Measurements from ENCODE around the gene PNPLA7. TPM values are rescaled to one million over a fixed set of nuclear protein-coding genes. Genes with fewer than 3 reads are reported as not detected.

The PNPLA7 gene
- total RNA-seq, 1 experiment from 2014 or later, result 0.17 TPM

- DNase-seq (ENCODE audit: low read depth), result no peak
Measured at GRCh38 chr9:137497921-137498719, 52.1 kb downstream of the PNPLA7 start.

GRCh38 chr9:137496601-137497375, 53.4 kb downstream of the PNPLA7 start:
- DNase-seq (ENCODE audit: low read depth), result no peak

- DNase-seq (ENCODE audit: low read depth), result no peak
Measured at GRCh38 chr9:137494550-137495351, 55.5 kb downstream of the PNPLA7 start.

- no peak for DNase-seq (ENCODE audit: low read depth)
Measured at GRCh38 chr9:137494104-137494544, 56.1 kb downstream of the PNPLA7 start.

- DNase-seq (ENCODE audit: low read depth), result no peak
Measured at GRCh38 chr9:137493364-137494103, 56.7 kb downstream of the PNPLA7 start.

- DNase-seq (ENCODE audit: low read depth), result peak; percentile 9
Measured at GRCh38 chr9:137492464-137493363, 57.5 kb downstream of the PNPLA7 start.

- no peak for DNase-seq (ENCODE audit: low read depth)
Measured at GRCh38 chr9:137491735-137492432, 58.3 kb downstream of the PNPLA7 start.

GRCh38 chr9:137490532-137491186, 59.5 kb downstream of the PNPLA7 start:
- no peak for DNase-seq (ENCODE audit: low read depth)

- no peak for DNase-seq (ENCODE audit: low read depth)
Measured at GRCh38 chr9:137488906-137489305, 61.3 kb downstream of the PNPLA7 start.

GRCh38 chr9:137488327-137488653, 61.9 kb downstream of the PNPLA7 start:
- no peak for DNase-seq (ENCODE audit: low read depth)

GRCh38 chr9:137487454-137488326, 62.5 kb downstream of the PNPLA7 start:
- no peak for DNase-seq (ENCODE audit: low read depth)

GRCh38 chr9:137486545-137487453, 63.4 kb downstream of the PNPLA7 start:
- DNase-seq (ENCODE audit: low read depth), result no peak

GRCh38 chr9:137486141-137486490, 64.1 kb downstream of the PNPLA7 start:
- DNase-seq (ENCODE audit: low read depth), result no peak

- DNase-seq (ENCODE audit: low read depth), result no peak
Measured at GRCh38 chr9:137485343-137486140, 64.7 kb downstream of the PNPLA7 start.

GRCh38 chr9:137484551-137485315, 65.5 kb downstream of the PNPLA7 start:
- DNase-seq (ENCODE audit: low read depth), result no peak
